IMR-90 (cell line): ENCODE data around the gene TTC27. TPM values are rescaled to one million over a fixed set of nuclear protein-coding genes. Genes with fewer than 3 reads are reported as not detected.

Experiments
- ATAC-seq: fragments of 200-7000 bp; cut with Tn5 transposase; 2 replicates; pipeline ENCODE4 v1.9.1; 2020; ENCODE audit warnings: low read depth, mild to moderate bottlenecking, moderate library complexity
- BruUV-seq: library from RNA; stranded (reverse); fragments of 400-500 nt; replicated peaks from 2 replicates; lab custom pipeline; 2021; lab: Mats Ljungman, UMichigan
- CTCF ChIA-PET: fragments of 300-600 bp; formaldehyde crosslinking; extraction: SDS; loops from one replicate; lab custom pipeline; 2021; ENCODE audit warnings: antibody characterized with exemption; lab: Yijun Ruan, JAX
- POLR2A ChIA-PET: fragments of 300-600 bp; sonication (Branson Sonifier 250); formaldehyde crosslinking; loops from one replicate; lab custom pipeline; 2022; ENCODE audit warnings: antibody characterized with exemption; ENCODE audit not compliant: unreplicated experiment; lab: Charles Lee
- DNase-seq: peaks from one replicate; pipeline ENCODE4 v3.0.0; 2013
- H2AFZ ChIP-seq: replicated peaks from 2 replicates; pipeline ENCODE3; 2013; ENCODE audit warnings: low read length, mild to moderate bottlenecking; ENCODE audit not compliant: poor library complexity
- H2AK5ac ChIP-seq: 2 replicates; pipeline ENCODE4 v1.6.1; 2013; ENCODE audit warnings: low read depth, low read length, inconsistent platforms
- H2AK9ac ChIP-seq: replicated peaks from 2 replicates; pipeline ENCODE3; 2013; ENCODE audit warnings: mild to moderate bottlenecking, low read depth, low read length, moderate library complexity; ENCODE audit not compliant: poor library complexity
- H2BK120ac ChIP-seq: 2 replicates; pipeline ENCODE4 v1.6.1; 2013; ENCODE audit warnings: low read depth, low read length, inconsistent platforms
- H2BK15ac ChIP-seq: 3 replicates; pipeline ENCODE4 v1.6.1; 2013; ENCODE audit warnings: low read depth, low read length, inconsistent platforms
- H2BK20ac ChIP-seq: 2 replicates; pipeline ENCODE4 v1.6.1; 2013; ENCODE audit warnings: low read depth, mild to moderate bottlenecking, inconsistent platforms, low read length, moderate library complexity
- H2BK5ac ChIP-seq: 2 replicates; pipeline ENCODE4 v1.6.1; 2013; ENCODE audit warnings: mild to moderate bottlenecking, low read depth, low read length, inconsistent platforms; ENCODE audit not compliant: poor library complexity, severe bottlenecking
- H3K14ac ChIP-seq: replicated peaks from 2 replicates; pipeline ENCODE4 v1.6.1; 2013; ENCODE audit warnings: low read depth, low read length, inconsistent platforms
- H3K18ac ChIP-seq: 2 replicates; pipeline ENCODE4 v1.6.1; 2013; ENCODE audit warnings: low read depth, low read length, control low read depth
- H3K23ac ChIP-seq: 2 replicates; pipeline ENCODE4 v1.6.1; 2013; ENCODE audit warnings: low read depth, low read length, inconsistent platforms
- H3K27ac ChIP-seq: 2 replicates; pipeline ENCODE4 v1.5.1; 2013; ENCODE audit warnings: mild to moderate bottlenecking, control low read depth, low read length; ENCODE audit not compliant: insufficient read depth
- H3K27me3 ChIP-seq: 2 replicates; pipeline ENCODE4 v1.6.1; 2013; ENCODE audit warnings: low read length; ENCODE audit not compliant: control insufficient read depth, insufficient read depth
- H3K36me3 ChIP-seq: 2 replicates; pipeline ENCODE4 v1.6.1; 2013; ENCODE audit warnings: low read length, mixed read lengths; ENCODE audit not compliant: control insufficient read depth, insufficient read depth
- H3K4ac ChIP-seq: 2 replicates; pipeline ENCODE4 v1.6.1; 2013; ENCODE audit warnings: low read depth, low read length, inconsistent platforms
- H3K4me1 ChIP-seq: 2 replicates; pipeline ENCODE4 v1.6.1; 2013; ENCODE audit warnings: low read length, mixed read lengths; ENCODE audit not compliant: control insufficient read depth, insufficient read depth
- H3K4me2 ChIP-seq: 2 replicates; pipeline ENCODE4 v1.6.1; 2013; ENCODE audit warnings: low read depth, mild to moderate bottlenecking, control low read depth, low read length, moderate library complexity
- H3K4me3 ChIP-seq: 2 replicates; pipeline ENCODE4 v1.5.1; 2013; ENCODE audit warnings: low read depth, mild to moderate bottlenecking, control low read depth, low read length, moderate library complexity; ENCODE audit not compliant: insufficient read depth
- H3K56ac ChIP-seq: 2 replicates; pipeline ENCODE4 v1.6.1; 2013; ENCODE audit warnings: low read length, inconsistent platforms; ENCODE audit not compliant: insufficient read depth; ENCODE audit errors: extremely low read depth
- H3K79me1 ChIP-seq, 2 experiments: 2 replicates each; pipeline ENCODE4 v1.6.1; 2013; ENCODE audit warnings: low read length in 2 of 2, inconsistent platforms in 1 of 2, low read depth in 1 of 2
- H3K9ac ChIP-seq: 2 replicates; pipeline ENCODE4 v1.6.1; 2013; ENCODE audit warnings: low read depth, low read length, control low read depth
- H3K9me1 ChIP-seq: 2 replicates; pipeline ENCODE4 v1.6.1; 2013; ENCODE audit warnings: low read length, inconsistent platforms; ENCODE audit not compliant: insufficient read depth
- H3K9me3 ChIP-seq: 2 replicates; pipeline ENCODE4 v1.6.1; 2013; ENCODE audit warnings: low read length; ENCODE audit not compliant: control insufficient read depth, insufficient read depth
- H4K20me1 ChIP-seq: 2 replicates; pipeline ENCODE4 v1.6.1; 2013; ENCODE audit warnings: low read length, inconsistent platforms; ENCODE audit not compliant: insufficient read depth
- H4K5ac ChIP-seq: 2 replicates; pipeline ENCODE4 v1.6.1; 2013; ENCODE audit warnings: mild to moderate bottlenecking, low read depth, low read length, control low read depth
- H4K8ac ChIP-seq, 2 experiments: 2 replicates each; pipeline ENCODE4 v1.6.1; 2013; ENCODE audit warnings: low read depth in 2 of 2, low read length in 2 of 2, control low read depth in 1 of 2, inconsistent platforms in 1 of 2
- H4K91ac ChIP-seq: 2 replicates; pipeline ENCODE4 v1.6.1; 2013; ENCODE audit warnings: low read depth, low read length, inconsistent platforms; ENCODE audit not compliant: insufficient read depth
- CEBPB ChIP-seq: IDR thresholded peaks from 2 replicates; pipeline ENCODE4 v1.6.1; 2012; ENCODE audit warnings: low read depth, low read length, improper control_type of control experiment
- FOS ChIP-seq: fragments of 150-350 bp; IDR thresholded peaks from 2 replicates; pipeline ENCODE4 v1.6.1; 2016; ENCODE audit warnings: low read depth, low read length
- MAFK ChIP-seq: IDR thresholded peaks from 2 replicates; pipeline ENCODE4 v1.6.1; 2012; ENCODE audit warnings: low read depth, low read length, improper control_type of control experiment
- WGBS, 2 experiments: methylation state at CpG; one replicate each; pipeline versions ENCODE4 v1.1.5 to v1.1.7; 2013; ENCODE audit warnings: missing lambda C conversion rate in 2 of 2; ENCODE audit not compliant: insufficient read length in 1 of 2; ENCODE audit errors: extremely low coverage in 2 of 2; 5-methylcytosine and 5-hydroxymethylcytosine counted together
- dilution Hi-C: fragments of 300-500 bp; cut with HindIII; formaldehyde crosslinking; loops from one replicate; pipeline ENCODE4 v1.14.3; 2018; ENCODE audit warnings: low sequenced_read_pairs; ENCODE audit not compliant: unreplicated experiment
- in situ Hi-C: fragments of 300-500 bp; cut with MboI; formaldehyde crosslinking; loops from 3 replicates; pipeline ENCODE4 v1.14.3; 2019; ENCODE audit warnings: low sequenced_read_pairs, inconsistent platforms, mixed read lengths
- intact Hi-C: fragments of 100-400 bp; cut with micrococcal nuclease; formaldehyde crosslinking; loops from 2 replicates; pipeline ENCODE4 v1.10.0; 2022
- polyA plus RNA-seq, 3 experiments: library from polyadenylated mRNA; depleted of rRNA; stranded (reverse); fragments of >200 nt; gene quantifications; 2 replicates each; pipeline ENCODE4 v1.2.3, GENCODE V29; 2012; ENCODE audit warnings: low replicate concordance in 1 of 3
- total RNA-seq: library from RNA; depleted of rRNA; stranded (reverse); fragments of >200 nt; gene quantifications from 2 replicates; pipeline ENCODE4 v1.2.3, GENCODE V29; 2012

Gene TTC27
- total and polyA plus RNA-seq, 2 of the 4 experiments (the other 2 are of a cell fraction): 12.7 to 30.5 TPM

- no peaks in the 10 kb centered on the region for H3K27me3 ChIP-seq
- POLR2A ChIA-PET: no interaction called here
- H2BK5ac ChIP-seq: no peak overlapping the region
- dilution Hi-C loops (no loop called here), intact Hi-C loops (no loop called here), in situ Hi-C loops (no loop called here)
- H3K14ac ChIP-seq: no peak overlapping the region
- no CpG with 5 or more reads among the region's 1 CpG for WGBS, 2 experiments
- H3K36me3 ChIP-seq: no peaks in the 10 kb centered on the region
- peaks cover 10% of the 10 kb centered on the region for H3K4me1 ChIP-seq
- no peak overlapping the region for H3K56ac ChIP-seq
- peaks cover 0 to 4% of the 10 kb centered on the region in 2 experiments; a peak in 1 of 4 replicates for H3K79me1 ChIP-seq
- H3K4me2 ChIP-seq: no peak overlapping the region
- DNase-seq: no peak
- H3K9me3 ChIP-seq: no peaks in the 10 kb centered on the region
- no peak overlapping the region for H4K8ac ChIP-seq
- no peak overlapping the region for H3K9ac ChIP-seq
- H4K91ac ChIP-seq: no peak overlapping the region
- no peak overlapping the region for H2AFZ ChIP-seq
- CTCF ChIA-PET: no interaction called here
- H3K4me3 ChIP-seq: no peak overlapping the region
- TF ChIP-seq FOS (no peak), MAFK (no peak), CEBPB (no peak)
- H3K4ac ChIP-seq: no peak overlapping the region
- H2BK20ac ChIP-seq: no peak overlapping the region
- H2AK5ac ChIP-seq: no peak overlapping the region
- H2BK15ac ChIP-seq: no peak overlapping the region
- no peak overlapping the region for H3K27ac ChIP-seq
- H3K23ac ChIP-seq: no peak overlapping the region
- H3K18ac ChIP-seq: no peak overlapping the region
- BruUV-seq: no TSS peak
- peaks cover 6% of the 10 kb centered on the region for H3K9me1 ChIP-seq
- ATAC-seq: no peak
- no peak overlapping the region for H2BK120ac ChIP-seq
- no peak overlapping the region for H2AK9ac ChIP-seq
- H4K20me1 ChIP-seq: no peaks in the 10 kb centered on the region
- H4K5ac ChIP-seq: no peak overlapping the region
These were observed 179.0 kb downstream of the TTC27 start for GRCh38 chr2:32806857-32807256.
